HepG2 (cell line): ENCODE results near the gene GMPPA. TPM values are rescaled to one million over a fixed set of nuclear protein-coding genes. Genes with fewer than 3 reads are reported as not detected.
A peak's percentile ranks its signal among the peaks of the same experiment; 100 is the strongest.

Experiments used
- DPF2 ChIP-seq: sonication (generic); formaldehyde crosslinking; IDR thresholded peaks from 2 replicates; pipeline ENCODE4 v1.4.0; 2020; ENCODE audit warnings: mild to moderate bottlenecking, low read depth, missing genetic modification reagents, borderline replicate concordance
- ERF ChIP-seq: IDR thresholded peaks from 2 replicates; pipeline ENCODE4 v1.6.1; 2018; ENCODE audit warnings: missing biosample characterization, missing genetic modification reagents
- GATA4 ChIP-seq: sonication (generic); IDR thresholded peaks from 2 replicates; pipeline ENCODE4 v1.6.1; 2016; ENCODE audit warnings: antibody characterized with exemption, low read depth, borderline replicate concordance
- HNRNPK ChIP-seq: fragments of 200-400 bp; formaldehyde crosslinking; IDR thresholded peaks from 2 replicates; pipeline ENCODE4 v1.6.1; 2018; ENCODE audit warnings: low read length, low read depth, moderate library complexity, mild to moderate bottlenecking; ENCODE audit not compliant: poor library complexity, severe bottlenecking
- KDM3A ChIP-seq: IDR thresholded peaks from 2 replicates; pipeline ENCODE4 v1.6.1; 2018; ENCODE audit warnings: low read depth, missing compliant biosample characterization
- PAX8 ChIP-seq: sonication (generic); formaldehyde crosslinking; IDR thresholded peaks from 2 replicates; pipeline ENCODE4 v1.8.0; 2022; ENCODE audit warnings: mild to moderate bottlenecking, missing genetic modification reagents, borderline replicate concordance
- PHF21A ChIP-seq: sonication (generic); formaldehyde crosslinking; IDR thresholded peaks from 2 replicates; pipeline ENCODE4 v1.5.0; 2020; ENCODE audit warnings: mild to moderate bottlenecking, missing genetic modification reagents
- REXO4 ChIP-seq: sonication (generic); formaldehyde crosslinking; IDR thresholded peaks from 2 replicates; pipeline ENCODE4 v1.8.0; 2022; ENCODE audit warnings: missing genetic modification reagents, mild to moderate bottlenecking, borderline replicate concordance
- SOX5 ChIP-seq: IDR thresholded peaks from 2 replicates; pipeline ENCODE4 v1.6.1; 2016; ENCODE audit warnings: borderline replicate concordance
- SP5 ChIP-seq: IDR thresholded peaks from 2 replicates; pipeline ENCODE4 v1.6.1; 2016; ENCODE audit warnings: low read depth, borderline replicate concordance
- TBX2 ChIP-seq: sonication (generic); formaldehyde crosslinking; IDR thresholded peaks from 2 replicates; pipeline ENCODE4 v1.5.0; 2020; ENCODE audit warnings: missing genetic modification reagents, mild to moderate bottlenecking, borderline replicate concordance
- ZNF101 ChIP-seq: sonication (generic); formaldehyde crosslinking; IDR thresholded peaks from 2 replicates; pipeline ENCODE4 v1.4.0; 2020; ENCODE audit warnings: mild to moderate bottlenecking, low read depth, missing genetic modification reagents, borderline replicate concordance
- ZNF17 ChIP-seq: sonication (generic); formaldehyde crosslinking; IDR thresholded peaks from 2 replicates; pipeline ENCODE4 v1.5.0; 2020; ENCODE audit warnings: mild to moderate bottlenecking, missing genetic modification reagents
- ZNF317 ChIP-seq: sonication (generic); formaldehyde crosslinking; IDR thresholded peaks from 2 replicates; pipeline ENCODE4 v1.5.0; 2020; ENCODE audit warnings: mild to moderate bottlenecking, missing genetic modification reagents
- ZNF607 ChIP-seq: sonication (generic); formaldehyde crosslinking; IDR thresholded peaks from 2 replicates; pipeline ENCODE4 v1.5.1; 2020; ENCODE audit warnings: missing genetic modification reagents, mild to moderate bottlenecking, borderline replicate concordance
- ZNF816 ChIP-seq: sonication (generic); formaldehyde crosslinking; IDR thresholded peaks from 2 replicates; pipeline ENCODE4 v1.8.0; 2022; ENCODE audit warnings: missing genetic modification reagents, mild to moderate bottlenecking, borderline replicate concordance
- polyA plus RNA-seq, 8 experiments: library from polyadenylated mRNA; depleted of rRNA in 3 of 8; stranded (reverse) in 7 of 8; unstranded in 1 of 8; fragments of >200 nt; fragmentation: Illumina TruSeq in 4 of 8; extraction: Trizol in 4 of 8; gene quantifications; 2 replicates each; pipeline versions ENCODE4 v1.2.1 to v1.2.3, GENCODE V29; 2011 to 2016; ENCODE audit warnings: low read depth in 4 of 8, missing spikeins in 1 of 8, mixed read lengths in 1 of 8; ENCODE audit not compliant: insufficient read depth in 1 of 8
- total RNA-seq, 5 experiments: library from RNA; depleted of rRNA; stranded (reverse); fragments of >200 nt; fragmentation: Illumina TruSeq; extraction: Trizol; gene quantifications; 2 replicates each; pipeline ENCODE4 v1.2.3, GENCODE V29; 2016; ENCODE audit warnings: low read depth in 1 of 5
- TF ChIP-seq, protein P1 (sequence below): sonication (generic); formaldehyde crosslinking; IDR thresholded peaks from 2 replicates; pipeline ENCODE4 v1.8.0; 2022; ENCODE audit warnings: missing genetic modification reagents, mild to moderate bottlenecking, borderline replicate concordance
- TF ChIP-seq, protein P2 (sequence below): sonication (generic); formaldehyde crosslinking; IDR thresholded peaks from 2 replicates; pipeline ENCODE4 v1.4.0; 2020; ENCODE audit warnings: missing genetic modification reagents
- TF ChIP-seq, protein P3 (sequence below): sonication (generic); formaldehyde crosslinking; IDR thresholded peaks from 2 replicates; pipeline ENCODE4 v1.4.0; 2020; ENCODE audit warnings: low read depth, missing genetic modification reagents

Gene GMPPA
- total and polyA plus RNA-seq, 2 of the 13 experiments (the other 11 are each of a cell fraction or from before 2014, with no cell fraction given) = 81.1 to 106 TPM

DNA sequence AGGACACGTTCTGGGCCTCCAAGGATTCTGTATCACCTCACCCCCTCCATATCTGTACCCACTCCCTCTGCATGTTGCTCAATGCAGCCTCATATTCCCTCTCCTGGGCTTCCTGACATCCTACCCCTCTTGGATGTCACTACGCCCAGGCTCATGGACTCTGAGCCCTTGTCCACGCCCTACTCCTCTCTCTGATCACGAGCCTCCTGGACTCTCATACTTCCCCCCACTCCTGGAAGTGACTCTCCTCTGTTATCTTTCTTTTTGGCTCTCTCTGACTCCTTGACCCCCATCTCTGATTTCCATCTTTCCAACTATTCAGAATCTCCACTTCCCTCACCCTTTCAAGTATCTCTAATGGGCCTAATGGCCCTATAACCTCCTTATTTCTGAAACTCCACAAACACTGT is 47.3 kb downstream of the GMPPA start (continued):
- TF ChIP-seq, protein P1, sequence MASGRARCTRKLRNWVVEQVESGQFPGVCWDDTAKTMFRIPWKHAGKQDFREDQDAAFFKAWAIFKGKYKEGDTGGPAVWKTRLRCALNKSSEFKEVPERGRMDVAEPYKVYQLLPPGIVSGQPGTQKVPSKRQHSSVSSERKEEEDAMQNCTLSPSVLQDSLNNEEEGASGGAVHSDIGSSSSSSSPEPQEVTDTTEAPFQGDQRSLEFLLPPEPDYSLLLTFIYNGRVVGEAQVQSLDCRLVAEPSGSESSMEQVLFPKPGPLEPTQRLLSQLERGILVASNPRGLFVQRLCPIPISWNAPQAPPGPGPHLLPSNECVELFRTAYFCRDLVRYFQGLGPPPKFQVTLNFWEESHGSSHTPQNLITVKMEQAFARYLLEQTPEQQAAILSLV (CRISPR knock-in tag) = 0 out of 2 replicates have a peak, but pooled peaks have one; percentile 38
- TF ChIP-seq ERF (CRISPR knock-in tag) = peak; percentile 79
- TF ChIP-seq PAX8 (CRISPR knock-in tag) = no peak
- no peak for TF ChIP-seq HNRNPK
- TF ChIP-seq ZNF101 (CRISPR knock-in tag) = no peak
- peak; percentile 66; the same call in 1 of the 2 replicates for TF ChIP-seq ZNF317 (CRISPR knock-in tag)
- TF ChIP-seq SP5 = peak; percentile 94
- TF ChIP-seq DPF2 (CRISPR knock-in tag) = 0 out of 2 replicates have a peak, but pooled peaks have one; percentile 36
- TF ChIP-seq GATA4 = peak; percentile 53; the same call in 1 of the 2 replicates
- peak; percentile 46; the same call in 1 of the 2 replicates for TF ChIP-seq ZNF816 (CRISPR knock-in tag)
- TF ChIP-seq KDM3A (CRISPR knock-in tag) = 0 out of 2 replicates have a peak, but pooled peaks have one; percentile 23
- TF ChIP-seq, protein P2, sequence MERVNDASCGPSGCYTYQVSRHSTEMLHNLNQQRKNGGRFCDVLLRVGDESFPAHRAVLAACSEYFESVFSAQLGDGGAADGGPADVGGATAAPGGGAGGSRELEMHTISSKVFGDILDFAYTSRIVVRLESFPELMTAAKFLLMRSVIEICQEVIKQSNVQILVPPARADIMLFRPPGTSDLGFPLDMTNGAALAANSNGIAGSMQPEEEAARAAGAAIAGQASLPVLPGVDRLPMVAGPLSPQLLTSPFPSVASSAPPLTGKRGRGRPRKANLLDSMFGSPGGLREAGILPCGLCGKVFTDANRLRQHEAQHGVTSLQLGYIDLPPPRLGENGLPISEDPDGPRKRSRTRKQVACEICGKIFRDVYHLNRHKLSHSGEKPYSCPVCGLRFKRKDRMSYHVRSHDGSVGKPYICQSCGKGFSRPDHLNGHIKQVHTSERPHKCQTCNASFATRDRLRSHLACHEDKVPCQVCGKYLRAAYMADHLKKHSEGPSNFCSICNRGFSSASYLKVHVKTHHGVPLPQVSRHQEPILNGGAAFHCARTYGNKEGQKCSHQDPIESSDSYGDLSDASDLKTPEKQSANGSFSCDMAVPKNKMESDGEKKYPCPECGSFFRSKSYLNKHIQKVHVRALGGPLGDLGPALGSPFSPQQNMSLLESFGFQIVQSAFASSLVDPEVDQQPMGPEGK (CRISPR knock-in tag) = peak; percentile 81
- TF ChIP-seq PHF21A (CRISPR knock-in tag) = no peak
- TF ChIP-seq, protein P3, sequence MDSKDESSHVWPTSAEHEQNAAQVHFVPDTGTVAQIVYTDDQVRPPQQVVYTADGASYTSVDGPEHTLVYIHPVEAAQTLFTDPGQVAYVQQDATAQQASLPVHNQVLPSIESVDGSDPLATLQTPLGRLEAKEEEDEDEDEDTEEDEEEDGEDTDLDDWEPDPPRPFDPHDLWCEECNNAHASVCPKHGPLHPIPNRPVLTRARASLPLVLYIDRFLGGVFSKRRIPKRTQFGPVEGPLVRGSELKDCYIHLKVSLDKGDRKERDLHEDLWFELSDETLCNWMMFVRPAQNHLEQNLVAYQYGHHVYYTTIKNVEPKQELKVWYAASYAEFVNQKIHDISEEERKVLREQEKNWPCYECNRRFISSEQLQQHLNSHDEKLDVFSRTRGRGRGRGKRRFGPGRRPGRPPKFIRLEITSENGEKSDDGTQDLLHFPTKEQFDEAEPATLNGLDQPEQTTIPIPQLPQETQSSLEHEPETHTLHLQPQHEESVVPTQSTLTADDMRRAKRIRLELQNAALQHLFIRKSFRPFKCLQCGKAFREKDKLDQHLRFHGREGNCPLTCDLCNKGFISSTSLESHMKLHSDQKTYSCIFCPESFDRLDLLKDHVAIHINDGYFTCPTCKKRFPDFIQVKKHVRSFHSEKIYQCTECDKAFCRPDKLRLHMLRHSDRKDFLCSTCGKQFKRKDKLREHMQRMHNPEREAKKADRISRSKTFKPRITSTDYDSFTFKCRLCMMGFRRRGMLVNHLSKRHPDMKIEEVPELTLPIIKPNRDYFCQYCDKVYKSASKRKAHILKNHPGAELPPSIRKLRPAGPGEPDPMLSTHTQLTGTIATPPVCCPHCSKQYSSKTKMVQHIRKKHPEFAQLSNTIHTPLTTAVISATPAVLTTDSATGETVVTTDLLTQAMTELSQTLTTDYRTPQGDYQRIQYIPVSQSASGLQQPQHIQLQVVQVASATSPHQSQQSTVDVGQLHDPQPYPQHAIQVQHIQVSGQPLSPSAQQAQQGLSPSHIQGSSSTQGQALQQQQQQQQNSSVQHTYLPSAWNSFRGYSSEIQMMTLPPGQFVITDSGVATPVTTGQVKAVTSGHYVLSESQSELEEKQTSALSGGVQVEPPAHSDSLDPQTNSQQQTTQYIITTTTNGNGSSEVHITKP = peak; percentile 74; the same call in 1 of the 2 replicates
- TF ChIP-seq ZNF17 = no peak
- TF ChIP-seq REXO4 (CRISPR knock-in tag) = no peak
- peak; percentile 70; the same call in 1 of the 2 replicates for TF ChIP-seq ZNF607 (CRISPR knock-in tag)
- TF ChIP-seq TBX2 (CRISPR knock-in tag) = peak; percentile 36; the same call in 1 of the 2 replicates
- TF ChIP-seq SOX5 (CRISPR knock-in tag) = peak; percentile 65; the same call in 1 of the 2 replicates
